Body of pancreas (tissue), 4 donors: Measurements from ENCODE around the gene SETD2. TPM values are rescaled to one million over a fixed set of nuclear protein-coding genes. Genes with fewer than 3 reads are reported as not detected.

Experiments used
- ATAC-seq: fragments of 150-250 bp; one replicate; pipeline ENCODE4 v1.9.1; 2016
- DNase-seq, 4 donors: peaks; one replicate each; pipeline ENCODE4 v3.0.0-alpha.2; 2019
- H3K27ac ChIP-seq, 4 donors: fragments of 200-600 bp; sonication (generic); 1 replicate in 3 of 4; 2 replicates in 1 of 4; pipeline versions ENCODE4 v1.5.1 to v1.6.1; 2016 to 2019; ENCODE audit warnings: mild to moderate bottlenecking in 1 of 4, mixed read lengths in 1 of 4, moderate library complexity in 1 of 4
- H3K27me3 ChIP-seq, 2 donors: fragments of 200-600 bp; sonication (generic); one replicate each; pipeline ENCODE4 v1.6.0; 2016; ENCODE audit warnings: mild to moderate bottlenecking in 1 of 2
- H3K36me3 ChIP-seq, 2 donors: fragments of 200-600 bp; sonication (generic); replicated peaks in 1 of 2; 2 replicates each; pipeline ENCODE4 v1.5.1; 2016; ENCODE audit warnings: low read depth in 2 of 2; ENCODE audit not compliant: insufficient read depth in 1 of 2
- H3K4me1 ChIP-seq: fragments of 200-600 bp; sonication (generic); one replicate; pipeline ENCODE4 v1.6.0; 2016
- H3K4me3 ChIP-seq, 2 donors: fragments of 200-600 bp; sonication (generic); 1 replicate in 1 of 2; 2 replicates in 1 of 2; pipeline ENCODE4 v1.5.1; 2016 to 2019
- H3K9me3 ChIP-seq, 3 donors: fragments of 200-600 bp; sonication (generic); 1 replicate in 2 of 3; 2 replicates in 1 of 3; pipeline ENCODE4 v1.5.1; 2016
- CTCF ChIP-seq, 7 experiments: fragments of 450-650 bp in 4 of 7; fragments of 200-600 bp in 3 of 7; sonication (generic) in 3 of 7; IDR thresholded peaks; one replicate each; pipeline ENCODE4 v1.5.1; 2016 to 2019; ENCODE audit warnings: antibody characterized with exemption in 7 of 7
- POLR2A ChIP-seq, 3 donors: fragments of 450-650 bp; IDR thresholded peaks; one replicate each; pipeline ENCODE4 v1.6.1; 2016; ENCODE audit warnings: antibody characterized with exemption in 3 of 3, mild to moderate bottlenecking in 2 of 3
- WGBS, 2 donors: methylation state at CpG; one replicate each; pipeline ENCODE4 v1.1.5; 2017; 5-methylcytosine and 5-hydroxymethylcytosine counted together
- intact Hi-C: fragments of 100-400 bp; cut with DNase I; formaldehyde crosslinking; loops from one replicate; pipeline ENCODE4 v1.15.1; 2023
- total RNA-seq, 2 donors: library from RNA; depleted of rRNA; stranded (reverse); fragments of >200 nt; gene quantifications; one replicate each; pipeline ENCODE4 v1.1.0, GENCODE V29; 2016

Gene SETD2
- total RNA-seq, 2 donors from 2014 or later: 49.5 to 70.2 TPM

- intact Hi-C loops: no loop called here
- TF ChIP-seq CTCF (IDR thresholded peaks at IDR 0.05): no peak
- TF ChIP-seq POLR2A (IDR thresholded peaks at IDR 0.05): no peak
- DNase-seq (no peak), ATAC-seq (no peak)
- Histone ChIP-seq H3K36me3 (peaks cover 0 to 4% of the 10 kb centered on the region in 2 donors), H3K27ac (peak overlapping the region in 1 of 4 donors; percentile 44), H3K4me1 (peaks cover 20% of the 10 kb centered on the region), H3K4me3 (no peak overlapping the region), H3K9me3 (no peaks in the 10 kb centered on the region), H3K27me3 (no peaks in the 10 kb centered on the region)
- WGBS, 2 donors: 50 to 54% methylated on average over 1 of the region's 1 CpG
Observed at GRCh38 chr3:47016934-47017435, 146.9 kb downstream of the SETD2 start.

DNA sequence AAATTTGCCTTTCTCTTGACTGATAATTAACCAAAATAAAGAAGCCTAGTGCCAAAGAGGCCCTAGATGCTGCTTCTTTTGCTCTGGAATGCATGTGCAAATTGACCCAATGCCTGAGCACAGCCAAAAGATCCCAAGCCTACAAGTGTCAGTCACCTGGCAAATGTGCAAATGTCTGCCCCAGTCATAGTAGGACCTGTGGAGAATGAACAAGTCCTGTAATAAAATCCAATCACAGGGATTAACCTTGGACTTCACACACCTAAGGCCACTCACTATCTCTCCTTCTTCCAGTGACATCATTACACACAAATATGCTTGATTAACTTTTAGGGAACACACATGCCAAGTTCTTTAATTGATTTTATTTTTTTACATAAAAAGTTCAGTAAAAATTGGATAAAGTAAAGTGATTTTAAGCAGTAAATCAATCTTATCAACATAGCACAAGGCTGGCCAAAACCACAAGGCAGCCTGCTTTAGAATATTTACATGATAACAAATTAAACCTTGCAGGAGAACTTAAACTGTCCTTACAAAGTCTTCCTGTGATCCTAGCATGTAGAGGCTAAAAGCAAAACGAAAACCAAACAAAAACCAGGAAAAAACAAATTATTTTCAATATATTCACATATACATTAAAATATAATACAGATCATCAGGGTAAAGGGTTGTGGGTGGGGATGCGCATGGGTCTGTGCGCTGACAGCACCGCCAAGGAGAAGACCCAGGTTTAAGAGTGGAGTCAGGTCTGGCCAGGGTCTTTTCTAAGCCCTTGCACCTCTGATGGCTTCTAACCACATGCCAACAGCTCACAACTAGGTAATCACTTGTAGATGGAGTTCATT lies 147.6 kb downstream of the SETD2 start:
- intact Hi-C loops: no loop called here
- peak in 1 of 4 donors; percentile 44 for DNase-seq
- no peak for TF ChIP-seq CTCF (IDR thresholded peaks at IDR 0.05)
- TF ChIP-seq POLR2A (IDR thresholded peaks at IDR 0.05): no peak
- ATAC-seq: peak; percentile 52
- Histone ChIP-seq H3K9me3 (no peaks in the 10 kb centered on the region), H3K4me3 (no peak overlapping the region), H3K27me3 (no peaks in the 10 kb centered on the region), H3K4me1 (peaks cover 20% of the 10 kb centered on the region), H3K27ac (peak overlapping the region in 1 of 4 donors; percentile 44), H3K36me3 (peaks cover 0 to 4% of the 10 kb centered on the region in 2 donors)
- 74 to 75% methylated on average over 4 of the region's 4 CpGs for WGBS, 2 donors

GRCh38 chr3:47015151-47015550 lies 148.8 kb downstream of the SETD2 start:
- Histone ChIP-seq H3K27me3 (no peaks in the 10 kb centered on the region), H3K27ac (peak overlapping the region in 2 of 4 donors; percentile 22 to 44), H3K9me3 (no peaks in the 10 kb centered on the region), H3K36me3 (peaks cover 0 to 4% of the 10 kb centered on the region in 2 donors), H3K4me3 (no peak overlapping the region), H3K4me1 (peaks cover 20% of the 10 kb centered on the region)
- TF ChIP-seq POLR2A (IDR thresholded peaks at IDR 0.05) (no peak), CTCF (IDR thresholded peaks at IDR 0.05) (no peak)
- intact Hi-C loops: no loop called here
- no peak for ATAC-seq
- no peak for DNase-seq

DNA sequence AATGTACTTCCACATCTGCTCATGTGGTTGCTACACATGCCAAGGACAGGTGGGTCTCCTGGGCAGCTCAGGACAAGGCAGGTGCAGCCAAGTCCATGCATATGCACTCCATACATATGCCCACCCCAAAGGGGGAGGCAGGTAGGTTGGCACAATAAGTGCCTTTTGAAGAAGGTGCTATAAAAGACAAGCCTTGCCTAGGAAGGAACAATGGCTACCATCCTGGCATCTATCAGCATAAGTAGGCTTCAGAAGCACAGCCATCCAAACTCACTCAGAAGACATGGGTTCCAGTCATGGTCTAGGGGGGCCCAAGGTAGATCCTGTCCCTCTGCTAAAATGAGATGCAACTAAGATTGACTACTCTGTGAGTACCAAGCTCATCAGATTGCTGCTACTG lies 149.9 kb downstream of the SETD2 start:
- Histone ChIP-seq H3K4me3 (no peak overlapping the region), H3K27ac (peak overlapping the region in 2 of 4 donors; percentile 1 to 14), H3K36me3 (peaks cover 0 to 2% of the 10 kb centered on the region in 2 donors), H3K27me3 (no peaks in the 10 kb centered on the region), H3K4me1 (peaks cover 26% of the 10 kb centered on the region), H3K9me3 (no peaks in the 10 kb centered on the region)
- ATAC-seq (no peak), DNase-seq (no peak)
- intact Hi-C loops: no loop called here
- TF ChIP-seq POLR2A (IDR thresholded peaks at IDR 0.05) (no peak), CTCF (IDR thresholded peaks at IDR 0.05) (no peak)
